Measurements from ENCODE around the gene POLR2L.

DNA sequence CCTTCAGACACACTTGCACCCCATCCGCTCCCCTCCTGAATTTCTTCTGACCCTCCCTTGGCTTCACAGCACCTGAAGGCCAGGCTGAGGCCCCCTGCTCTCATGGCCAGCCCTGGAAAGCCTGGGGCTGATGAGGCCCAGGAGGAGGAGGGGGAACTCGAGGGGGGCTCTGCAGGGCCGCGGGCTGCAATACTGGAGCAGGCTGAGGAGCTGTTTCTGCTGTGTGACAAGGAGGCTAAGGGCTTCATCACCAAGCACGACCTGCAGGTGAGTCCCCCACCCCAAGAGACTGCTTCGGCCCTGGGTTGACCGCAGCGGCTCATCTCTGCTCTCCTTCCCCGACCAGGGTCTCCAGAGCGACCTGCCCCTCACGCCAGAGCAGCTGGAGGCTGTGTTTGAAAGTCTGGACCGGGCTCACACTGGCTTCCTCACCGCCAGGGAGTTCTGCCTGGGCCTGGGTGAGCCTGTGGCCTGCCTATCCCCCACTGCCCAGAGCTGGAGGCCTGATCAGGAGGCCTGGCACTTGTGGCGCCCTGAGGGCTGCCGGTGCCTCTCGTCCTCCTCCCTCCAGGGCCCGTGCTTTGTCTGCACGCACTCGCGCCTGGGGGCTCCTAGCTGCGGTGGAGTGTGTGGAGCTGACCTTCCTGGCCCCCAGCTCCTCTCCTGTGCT, 13.7 kb downstream of the POLR2L start:
- no peak for TF ChIP-seq POLR2A (IDR thresholded peaks at IDR 0.05)
- TF ChIP-seq, protein P1, sequence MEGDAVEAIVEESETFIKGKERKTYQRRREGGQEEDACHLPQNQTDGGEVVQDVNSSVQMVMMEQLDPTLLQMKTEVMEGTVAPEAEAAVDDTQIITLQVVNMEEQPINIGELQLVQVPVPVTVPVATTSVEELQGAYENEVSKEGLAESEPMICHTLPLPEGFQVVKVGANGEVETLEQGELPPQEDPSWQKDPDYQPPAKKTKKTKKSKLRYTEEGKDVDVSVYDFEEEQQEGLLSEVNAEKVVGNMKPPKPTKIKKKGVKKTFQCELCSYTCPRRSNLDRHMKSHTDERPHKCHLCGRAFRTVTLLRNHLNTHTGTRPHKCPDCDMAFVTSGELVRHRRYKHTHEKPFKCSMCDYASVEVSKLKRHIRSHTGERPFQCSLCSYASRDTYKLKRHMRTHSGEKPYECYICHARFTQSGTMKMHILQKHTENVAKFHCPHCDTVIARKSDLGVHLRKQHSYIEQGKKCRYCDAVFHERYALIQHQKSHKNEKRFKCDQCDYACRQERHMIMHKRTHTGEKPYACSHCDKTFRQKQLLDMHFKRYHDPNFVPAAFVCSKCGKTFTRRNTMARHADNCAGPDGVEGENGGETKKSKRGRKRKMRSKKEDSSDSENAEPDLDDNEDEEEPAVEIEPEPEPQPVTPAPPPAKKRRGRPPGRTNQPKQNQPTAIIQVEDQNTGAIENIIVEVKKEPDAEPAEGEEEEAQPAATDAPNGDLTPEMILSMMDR (IDR thresholded peaks at IDR 0.05): no peak

All from body of pancreas (tissue), 4 donors.